GM19324 (cell line): ENCODE measurements around the gene OR2H1.

ENCODE experiments used
- ATAC-seq: cut with Tn5 transposase; IDR thresholded peaks from one replicate; pipeline ENCODE4 v1.9.1; 2021; ENCODE audit warnings: mild to moderate bottlenecking, moderate library complexity; ENCODE audit not compliant: unreplicated experiment, low FRiP score

The OR2H1 gene

GRCh38 chr6:29479560-29479959 is 22.6 kb downstream of the OR2H1 start:
- no peak for ATAC-seq

DNA sequence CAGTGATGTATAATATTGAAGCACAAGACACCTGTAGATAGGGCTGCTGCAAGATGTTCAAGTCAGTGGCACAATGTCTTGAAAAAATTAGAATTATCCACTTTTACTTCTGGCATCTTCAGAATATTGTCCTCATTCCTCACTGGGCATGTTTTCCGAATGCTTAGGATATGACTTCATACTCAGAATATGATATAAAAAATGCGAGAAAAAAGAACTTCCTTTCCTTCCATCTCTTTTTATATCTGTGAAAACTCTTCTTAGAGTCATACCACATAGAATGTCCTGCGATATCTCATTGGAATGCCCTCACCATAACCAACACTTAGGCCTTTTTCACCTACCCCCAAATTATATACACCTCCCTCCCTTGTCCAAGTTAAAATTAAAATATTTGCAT is 26.2 kb downstream of the OR2H1 start:
- ATAC-seq = no peak

- ATAC-seq = no peak
These were observed 26.8 kb downstream of the OR2H1 start for GRCh38 chr6:29483735-29484134.

GRCh38 chr6:29486577-29486976 is 29.6 kb downstream of the OR2H1 start:
- ATAC-seq = no peak

GRCh38 chr6:29487131-29487530 is 30.2 kb downstream of the OR2H1 start:
- ATAC-seq = no peak

DNA sequence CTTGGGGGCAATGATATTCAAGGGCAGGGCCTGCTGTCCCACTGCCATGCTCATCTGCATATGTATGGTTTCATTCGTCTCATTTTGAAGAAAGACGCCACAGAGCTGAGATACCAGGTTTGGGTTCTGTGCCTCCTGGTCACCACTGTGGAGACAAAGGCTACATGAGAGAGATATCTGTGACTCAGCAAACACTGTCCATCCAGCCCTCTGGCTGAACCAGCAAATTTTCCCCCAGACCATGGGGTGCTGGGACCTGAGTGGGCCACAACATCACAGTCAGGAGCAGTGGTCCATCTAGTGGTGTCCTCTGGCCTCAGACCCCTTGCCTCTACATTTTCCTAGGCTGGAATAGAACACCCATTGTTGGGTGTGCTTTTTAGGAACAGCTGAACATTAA is 30.7 kb downstream of the OR2H1 start, which contains the start of gene MAS1L:
Gene MAS1L (minus strand): TSS at position 297 of the 400 bp plus-strand sequence. CDS start 54 bp downstream, at position 243.
- ATAC-seq = no peak

- no peak for ATAC-seq
These were observed 31.9 kb downstream of the OR2H1 start for GRCh38 chr6:29488874-29489273.

GRCh38 chr6:29489286-29489685 is 32.3 kb downstream of the OR2H1 start:
- ATAC-seq = no peak

GRCh38 chr6:29490055-29490454 is 33.1 kb downstream of the OR2H1 start:
- no peak for ATAC-seq

DNA sequence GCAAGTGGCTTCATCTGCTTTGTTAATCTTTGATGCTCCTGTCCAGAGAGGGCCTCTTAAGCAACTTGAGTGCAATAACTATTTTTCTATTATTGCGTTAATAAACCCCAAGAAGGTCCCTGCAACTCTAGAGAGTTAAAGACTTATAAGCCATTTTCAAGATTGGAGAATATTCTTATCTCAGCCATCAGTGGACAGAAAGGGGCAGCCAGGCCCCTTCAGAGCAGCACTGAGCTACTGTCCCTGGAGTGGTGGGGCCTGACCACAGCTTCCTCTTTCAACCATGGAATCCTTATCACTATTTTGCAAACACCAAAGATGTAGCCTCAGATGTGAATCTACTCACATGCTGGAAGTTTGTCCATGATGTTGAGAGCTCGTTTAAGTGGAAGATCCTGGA is 33.6 kb downstream of the OR2H1 start:
- no peak for ATAC-seq

DNA sequence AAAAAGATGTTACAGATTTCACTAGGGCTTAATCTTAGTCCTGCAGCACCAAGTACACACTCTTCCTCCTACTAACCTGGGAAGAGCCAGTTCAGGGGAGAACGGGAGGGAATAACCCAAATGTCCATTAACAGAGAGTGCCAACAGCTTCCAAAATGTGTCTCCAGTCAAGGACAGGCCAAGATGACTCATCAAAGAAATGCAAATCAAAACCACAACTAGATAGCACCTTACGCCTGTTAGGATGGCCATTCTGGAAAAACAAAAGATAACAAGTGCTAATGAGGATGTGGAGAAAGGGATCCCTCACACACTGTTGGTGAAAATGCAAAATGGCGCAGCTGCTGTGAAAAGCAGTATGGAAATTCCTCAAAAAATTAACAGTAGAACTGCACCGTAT is 34.6 kb downstream of the OR2H1 start:
- no peak for ATAC-seq

DNA sequence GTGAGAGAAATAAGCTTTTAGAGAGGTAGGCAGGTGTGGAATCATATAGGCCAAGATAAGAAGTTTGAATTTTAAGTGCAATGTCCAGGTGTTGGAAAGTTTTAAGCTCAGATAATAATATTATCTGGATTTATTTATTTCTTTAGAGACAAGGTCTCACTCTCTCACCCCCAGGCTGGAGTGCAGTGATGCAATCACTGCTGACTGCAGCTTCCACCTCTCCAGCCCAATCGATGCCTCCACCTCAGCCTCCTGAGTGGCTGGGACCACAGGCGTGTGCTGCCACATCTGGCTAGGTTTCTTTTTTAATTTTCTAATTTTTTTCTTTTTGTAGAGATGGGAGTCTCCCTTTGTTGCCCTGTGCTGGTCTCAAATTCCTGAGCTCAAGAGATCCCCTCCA is 36.3 kb downstream of the OR2H1 start:
- ATAC-seq = no peak

DNA sequence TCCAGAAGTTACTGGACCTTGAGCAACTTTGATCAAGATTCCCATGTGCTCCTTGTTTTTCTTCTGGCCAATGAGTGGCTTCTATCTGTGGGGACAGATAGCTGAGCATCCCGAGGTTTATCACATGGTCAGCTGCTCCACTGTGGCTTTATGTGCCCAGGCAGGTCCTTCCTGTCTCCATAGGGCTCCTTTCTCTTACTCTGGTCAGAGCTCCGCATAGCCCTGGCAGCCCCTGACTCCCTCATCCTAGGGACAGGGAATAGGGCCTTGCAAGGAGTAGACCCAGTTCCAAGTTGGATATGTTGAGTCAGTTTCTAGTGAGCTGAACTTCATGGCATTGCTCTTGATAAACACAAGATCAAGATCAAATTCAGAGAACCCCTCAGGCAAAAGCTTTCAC is 37.2 kb downstream of the OR2H1 start:
- ATAC-seq = no peak

DNA sequence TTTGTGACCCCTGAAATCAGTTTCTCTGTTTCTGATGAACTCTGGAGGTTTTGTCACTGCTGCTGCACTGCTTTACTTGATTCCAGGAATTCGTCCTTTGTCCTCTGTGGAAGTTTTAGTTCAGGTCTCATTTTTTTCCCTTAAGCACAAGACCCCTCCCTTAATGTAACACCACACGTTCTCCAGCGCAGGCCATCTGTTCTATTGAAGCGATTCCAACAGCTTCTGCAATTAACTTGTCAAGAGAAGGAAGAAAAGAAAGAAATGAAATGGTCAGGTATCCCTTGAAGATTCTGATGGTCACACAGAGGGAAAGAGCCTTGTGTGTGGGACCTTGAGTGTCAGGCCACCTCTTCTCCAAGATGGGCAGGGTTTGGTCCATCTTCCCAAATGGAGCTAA is 38.6 kb downstream of the OR2H1 start:
- no peak for ATAC-seq

GRCh38 chr6:29496961-29497360 is 40.0 kb downstream of the OR2H1 start:
- no peak for ATAC-seq

DNA sequence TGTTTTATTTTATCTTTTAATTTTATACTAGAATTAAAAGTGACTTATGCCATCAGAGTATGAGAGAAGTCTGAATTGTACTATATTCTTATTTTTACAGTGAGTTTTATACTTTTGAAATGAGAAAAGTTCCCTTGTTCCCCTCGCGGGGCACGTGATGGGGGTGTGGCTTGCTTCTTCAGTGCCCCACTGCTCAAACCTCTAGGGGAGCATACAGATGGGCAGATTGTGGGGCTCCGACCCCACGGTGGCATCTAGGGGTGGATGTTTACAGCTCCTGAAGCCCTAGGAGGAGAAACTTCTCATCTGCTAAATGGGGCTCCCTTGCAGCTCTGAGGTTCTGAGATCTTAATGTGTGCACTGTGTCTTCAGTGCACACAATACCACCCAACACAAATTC is 42.7 kb downstream of the OR2H1 start:
- no peak for ATAC-seq

DNA sequence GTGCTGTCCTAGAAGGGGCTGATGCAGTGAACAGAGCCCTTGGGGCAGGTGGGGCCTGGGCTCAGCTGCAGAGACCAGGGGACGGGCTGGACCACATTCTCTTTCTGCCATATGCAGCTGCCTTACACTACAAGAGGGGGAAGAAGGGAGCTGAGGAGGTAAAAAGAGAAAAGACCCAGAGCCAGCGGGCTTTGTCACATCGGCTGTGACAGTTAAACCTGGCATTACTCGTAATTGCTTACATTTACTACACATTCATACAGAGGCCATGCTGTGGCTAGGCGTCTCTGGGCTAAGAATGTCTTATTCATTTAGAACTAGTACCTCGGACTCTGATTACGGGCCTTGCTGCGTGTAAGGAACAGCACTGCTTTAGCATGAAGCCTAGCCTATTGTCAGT is 43.6 kb downstream of the OR2H1 start:
- no peak for ATAC-seq

- no peak for ATAC-seq
These were observed 44.2 kb downstream of the OR2H1 start for GRCh38 chr6:29501106-29501505.

DNA sequence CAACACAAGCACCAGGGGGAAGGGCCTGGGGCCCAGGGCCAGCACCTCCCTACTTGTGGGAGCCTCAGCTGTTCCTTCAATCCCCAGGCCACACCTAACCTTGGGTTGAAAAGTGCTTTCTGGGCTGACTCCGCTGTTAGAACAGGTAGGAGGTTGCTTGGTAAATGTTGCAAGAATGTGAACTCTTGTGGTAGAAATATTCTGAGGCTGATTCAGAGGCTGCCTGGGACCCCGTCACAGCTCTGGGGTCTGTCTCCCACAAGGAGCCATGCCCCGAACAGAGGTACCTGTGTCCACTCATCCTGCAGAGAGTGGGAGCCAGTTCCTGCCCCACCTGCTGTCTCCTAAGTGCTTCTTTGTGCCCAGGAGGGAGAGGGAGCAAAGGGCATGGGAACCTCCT is 45.2 kb downstream of the OR2H1 start:
- no peak for ATAC-seq

- ATAC-seq = no peak
These were observed 45.6 kb downstream of the OR2H1 start for GRCh38 chr6:29502597-29502996.

DNA sequence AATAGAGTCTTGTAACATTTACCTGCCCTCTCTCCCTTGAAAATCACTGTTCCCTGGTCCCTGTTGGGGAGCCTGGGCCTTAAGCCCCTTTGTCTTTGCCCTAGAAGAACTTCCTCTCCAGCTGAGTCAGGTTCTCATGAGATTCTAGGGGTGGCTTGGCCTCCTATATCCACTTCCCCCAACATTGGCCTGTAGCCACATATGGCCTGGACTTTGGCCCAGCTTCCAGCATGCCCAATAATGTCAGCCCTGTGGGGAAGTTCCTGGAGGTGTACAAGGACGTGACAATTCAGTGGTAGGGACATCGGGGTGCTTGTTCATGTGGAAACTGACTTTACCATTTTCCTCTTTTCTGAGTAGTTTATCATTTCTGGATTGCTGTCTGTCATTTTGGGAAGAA is 48.0 kb downstream of the OR2H1 start:
- no peak for ATAC-seq

DNA sequence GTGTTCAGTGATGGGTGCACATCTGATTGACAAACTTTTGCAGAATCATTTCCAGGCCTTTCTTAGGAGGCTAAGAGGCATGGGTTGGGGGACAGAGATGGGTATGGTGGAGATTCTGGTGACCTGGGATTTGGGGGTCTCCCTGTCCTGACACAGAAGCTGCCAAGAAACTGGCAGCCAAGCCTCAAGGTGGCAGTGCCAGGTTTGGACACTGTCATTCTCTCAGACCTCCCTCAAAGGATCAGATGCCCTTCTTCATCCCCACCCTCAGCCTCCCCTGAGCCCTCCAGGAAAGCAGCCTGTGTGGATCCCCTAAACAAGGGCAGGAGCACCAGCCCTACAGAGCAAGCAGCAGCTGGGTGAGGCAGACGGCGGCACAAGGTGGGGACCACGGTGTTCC is 48.9 kb downstream of the OR2H1 start:
- ATAC-seq = no peak

DNA sequence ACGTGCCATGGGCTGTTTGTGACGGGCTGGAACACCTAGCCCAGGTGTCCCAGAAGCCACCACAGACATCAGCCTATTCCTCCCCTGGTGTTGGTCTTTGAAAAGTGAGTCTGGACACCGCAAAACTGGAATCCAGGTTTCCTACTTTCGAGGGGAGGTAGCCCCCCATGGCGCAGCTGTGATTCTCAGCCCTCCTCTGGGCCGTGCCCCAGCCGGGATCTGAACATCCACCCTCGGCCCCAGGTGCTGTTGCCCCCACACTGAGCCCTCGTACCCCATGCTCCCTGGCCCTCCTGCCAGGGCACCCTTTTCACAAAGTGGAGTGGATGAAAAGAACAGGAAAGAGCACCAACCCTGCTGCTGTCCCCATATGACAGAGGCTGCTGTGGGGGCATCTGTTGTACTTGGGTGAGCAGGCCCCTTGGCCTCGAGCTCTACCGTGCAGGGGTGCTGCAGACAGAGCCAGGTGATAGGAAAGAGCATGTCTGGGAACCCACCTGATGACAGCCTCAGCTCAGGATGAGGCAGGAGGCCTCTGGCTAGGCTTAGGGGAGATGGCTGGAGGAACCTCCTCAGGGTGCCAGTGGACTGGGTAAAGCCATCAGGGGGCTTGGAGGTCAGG is 49.6 kb downstream of the OR2H1 start:
- ATAC-seq = no peak
